Measurements from ENCODE around the gene LHX1. TPM values are rescaled to one million over a fixed set of nuclear protein-coding genes. Genes with fewer than 3 reads are reported as not detected.

Gene LHX1
- polyA plus RNA-seq, 1 donor from 2014 or later: 2.5 TPM

DNA sequence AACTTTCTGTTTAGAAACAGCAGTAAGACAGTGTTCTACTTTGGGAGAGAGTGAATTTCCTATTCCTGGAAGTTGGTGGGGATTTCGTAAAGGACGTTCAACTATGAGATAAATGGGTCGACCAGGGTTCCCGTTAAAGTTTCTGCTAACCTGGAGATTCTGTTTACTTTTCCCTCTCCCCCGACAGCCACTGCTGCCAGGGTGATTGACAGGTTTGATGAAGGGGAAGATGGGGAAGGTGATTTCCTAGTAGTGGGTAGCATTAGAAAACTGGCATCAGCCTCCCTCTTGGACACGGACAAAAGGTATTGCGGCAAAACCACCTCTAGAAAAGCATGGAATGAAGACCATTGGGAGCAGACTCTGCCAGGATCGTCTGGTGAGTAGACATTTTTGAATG lies 12.8 kb downstream of the LHX1 start:
- no peaks in the 10 kb centered on the region for H3K9me2 ChIP-seq (ENCODE audit: insufficient read depth, low read length)
- no peak overlapping the region for H3K9ac ChIP-seq (ENCODE audit: low read length)
- peak overlapping the region; percentile 73 for H3K4me3 ChIP-seq (ENCODE audit: low read length)
- H3K27ac ChIP-seq (ENCODE audit: low read length): no peak overlapping the region
- peaks cover 32% of the 10 kb centered on the region for H3K27me3 ChIP-seq (ENCODE audit: insufficient read depth, low read depth, low read length)
- peaks cover 3% of the 10 kb centered on the region for H3K79me2 ChIP-seq (replicated peaks; ENCODE audit: insufficient read depth, low read length)
- no peaks in the 10 kb centered on the region for H4K20me1 ChIP-seq (ENCODE audit: insufficient read depth)
- TF ChIP-seq RAD21 (conservative IDR thresholded peaks at IDR 0.05): no peak
- TF ChIP-seq EP300 (conservative IDR thresholded peaks at IDR 0.05; ENCODE audit: poor library complexity, severe bottlenecking): no peak
- TF ChIP-seq SMC3 (conservative IDR thresholded peaks at IDR 0.05; ENCODE audit: poor library complexity): no peak
- no peak for TF ChIP-seq TAF1 (IDR thresholded peaks at IDR 0.05; ENCODE audit: low read depth)
- TF ChIP-seq MXI1 (conservative IDR thresholded peaks at IDR 0.05; ENCODE audit: poor library complexity, severe bottlenecking): no peak
- no peak for TF ChIP-seq REST (IDR thresholded peaks at IDR 0.05; ENCODE audit: borderline replicate concordance)
- TF ChIP-seq EZH2 (IDR thresholded peaks at IDR 0.05; ENCODE audit: borderline replicate concordance, insufficient read depth, low read length, poor library complexity, severe bottlenecking): no peak
- H3K4me2 ChIP-seq (ENCODE audit: low read length): peak overlapping the region; percentile 79
- no peaks in the 10 kb centered on the region for H3F3A ChIP-seq (ENCODE audit: insufficient read depth, low read length, poor library complexity, severe bottlenecking)
- peaks cover 13% of the 10 kb centered on the region for H3K36me3 ChIP-seq (ENCODE audit: insufficient read depth, low read length)
- H2AFZ ChIP-seq (ENCODE audit: low read depth, low read length): no peak overlapping the region
- no peaks in the 10 kb centered on the region for H3K9me3 ChIP-seq (ENCODE audit: low read length)

DNA sequence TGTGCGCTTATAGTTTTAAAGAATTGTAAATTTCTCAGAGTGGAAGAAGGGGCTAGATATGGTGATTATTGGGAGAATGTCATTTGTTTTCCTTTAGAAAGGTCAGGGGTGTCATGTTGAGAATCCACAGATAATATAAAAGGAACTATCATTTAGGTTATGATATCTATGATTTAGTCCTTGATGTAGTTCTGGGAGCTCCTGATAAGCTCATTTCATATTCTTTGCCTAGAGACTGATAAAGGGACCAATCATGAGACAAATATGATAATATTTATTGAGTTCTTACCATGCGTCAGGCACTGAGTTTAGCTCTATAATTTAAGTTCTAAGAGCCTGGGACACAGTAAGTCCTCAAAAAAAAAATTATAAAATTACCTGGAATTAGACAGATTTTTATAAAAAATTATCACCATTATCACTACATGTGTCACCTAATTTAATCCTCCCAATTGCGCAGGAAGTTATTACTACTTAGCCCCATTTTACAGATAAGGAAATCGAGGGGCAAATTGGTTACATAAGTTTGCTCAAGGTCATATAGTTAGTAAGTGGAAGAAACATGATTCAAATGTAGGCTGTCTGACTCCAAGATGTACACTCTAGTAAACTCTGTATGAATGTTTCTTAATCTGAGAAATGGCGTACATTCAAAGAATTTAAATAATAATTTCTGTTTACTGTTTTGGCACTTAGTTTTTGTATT lies 14.0 kb downstream of the LHX1 start:
- Histone ChIP-seq H3K4me3 (ENCODE audit: low read length) (no peak overlapping the region), H3K9ac (ENCODE audit: low read length) (no peak overlapping the region), H3K36me3 (ENCODE audit: insufficient read depth, low read length) (peaks cover 16% of the 10 kb centered on the region), H3K9me3 (ENCODE audit: low read length) (no peaks in the 10 kb centered on the region), H3K9me2 (ENCODE audit: insufficient read depth, low read length) (no peaks in the 10 kb centered on the region), H3K79me2 (replicated peaks; ENCODE audit: insufficient read depth, low read length) (peaks cover 3% of the 10 kb centered on the region), H2AFZ (ENCODE audit: low read depth, low read length) (no peak overlapping the region), H4K20me1 (ENCODE audit: insufficient read depth) (no peaks in the 10 kb centered on the region), H3F3A (ENCODE audit: insufficient read depth, low read length, poor library complexity, severe bottlenecking) (no peaks in the 10 kb centered on the region), H3K27ac (ENCODE audit: low read length) (no peak overlapping the region), H3K27me3 (ENCODE audit: insufficient read depth, low read depth, low read length) (peaks cover 20% of the 10 kb centered on the region), H3K4me2 (ENCODE audit: low read length) (no peak overlapping the region)
- TF ChIP-seq REST (IDR thresholded peaks at IDR 0.05; ENCODE audit: borderline replicate concordance): no peak
- no peak for TF ChIP-seq POLR2AphosphoS5 (IDR thresholded peaks at IDR 0.05)
- TF ChIP-seq MXI1 (conservative IDR thresholded peaks at IDR 0.05; ENCODE audit: poor library complexity, severe bottlenecking): no peak
- no peak for TF ChIP-seq RAD21 (conservative IDR thresholded peaks at IDR 0.05)
- TF ChIP-seq SMC3 (conservative IDR thresholded peaks at IDR 0.05; ENCODE audit: poor library complexity): no peak
- no peak for TF ChIP-seq EZH2 (IDR thresholded peaks at IDR 0.05; ENCODE audit: borderline replicate concordance, insufficient read depth, low read length, poor library complexity, severe bottlenecking)
- no peak for TF ChIP-seq TAF1 (IDR thresholded peaks at IDR 0.05; ENCODE audit: low read depth)
- TF ChIP-seq EP300 (conservative IDR thresholded peaks at IDR 0.05; ENCODE audit: poor library complexity, severe bottlenecking): no peak
- no peak for TF ChIP-seq CTCF (IDR thresholded peaks at IDR 0.05; ENCODE audit: poor library complexity, severe bottlenecking)
